GM15510 (cell line): ENCODE data around the gene TEX9.

Experiments
- POLR2A ChIP-seq: IDR thresholded peaks from 3 replicates; pipeline ENCODE4 v1.6.1; 2011; ENCODE audit warnings: borderline replicate concordance; ENCODE audit not compliant: insufficient read length; ENCODE audit errors: extremely low read depth

Gene TEX9

DNA sequence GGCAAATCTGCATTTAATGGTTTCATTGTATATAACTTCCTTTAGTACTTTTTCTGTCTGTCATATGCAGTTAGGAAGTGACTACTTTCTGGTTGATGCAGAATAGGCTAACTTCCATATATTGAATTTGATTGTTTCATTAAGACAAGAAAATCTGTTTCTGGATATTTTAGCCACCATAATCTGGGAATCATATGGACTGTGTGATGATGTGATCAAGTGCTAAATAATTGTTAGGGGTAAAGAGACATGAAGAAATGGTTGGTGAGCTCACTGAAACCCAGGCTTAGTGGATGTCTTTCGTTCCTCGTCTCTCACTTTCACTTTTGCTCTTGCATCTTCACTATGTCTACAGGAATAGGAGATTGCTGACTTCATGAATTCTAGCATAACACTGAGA, 103.2 kb downstream of the TEX9 start:
- TF ChIP-seq POLR2A, result no peak

- TF ChIP-seq POLR2A, result no peak
These were observed 104.3 kb downstream of the TEX9 start for GRCh38 chr15:56469483-56469882.

DNA sequence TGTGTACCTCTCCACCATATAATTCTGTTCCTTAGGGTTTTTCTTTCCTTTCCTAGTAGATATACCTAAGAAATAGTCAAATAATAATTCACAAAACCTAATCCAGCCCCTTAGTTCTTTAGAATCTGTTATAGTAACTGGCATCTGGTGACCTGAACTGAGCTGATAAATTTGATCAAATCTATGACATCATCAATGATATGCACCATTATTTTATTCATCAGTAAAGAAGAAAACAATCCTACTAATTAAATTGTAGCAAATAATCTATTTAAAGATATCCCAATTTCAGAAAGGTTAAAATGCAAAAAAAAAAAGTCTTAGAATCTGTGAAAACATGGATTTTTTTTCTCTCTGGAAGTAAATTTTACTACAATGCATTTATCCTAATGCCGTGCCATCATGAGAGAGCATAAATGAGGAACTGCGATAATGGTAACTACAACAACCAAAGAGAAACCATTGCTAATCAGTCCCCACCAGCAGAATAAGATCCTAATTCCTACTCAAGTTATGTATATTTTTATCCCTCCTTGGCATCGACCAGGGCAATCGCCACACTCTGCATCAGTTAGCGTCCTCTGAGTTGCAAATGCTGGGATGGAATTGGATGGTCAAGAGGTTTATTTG, 106.3 kb downstream of the TEX9 start:
- no peak for TF ChIP-seq POLR2A

DNA sequence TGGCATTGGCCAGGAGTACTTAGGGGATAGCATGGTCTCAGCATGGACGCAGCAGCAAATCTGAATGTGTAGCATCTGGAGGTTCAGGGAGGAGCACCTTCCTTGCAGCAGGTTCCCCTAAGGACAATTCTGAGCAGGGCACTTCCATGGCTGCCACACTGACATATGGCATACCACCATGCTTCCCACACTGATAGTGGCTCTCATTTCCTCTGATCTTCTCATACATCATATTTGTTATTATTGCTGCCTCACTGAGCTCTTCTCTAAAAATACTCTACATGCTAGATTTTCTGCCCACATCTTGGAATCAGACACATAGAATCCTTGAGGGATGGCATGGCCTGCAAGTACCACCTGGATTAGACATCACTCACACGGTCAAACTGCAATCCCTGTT, 107.1 kb downstream of the TEX9 start:
- no peak for TF ChIP-seq POLR2A

DNA sequence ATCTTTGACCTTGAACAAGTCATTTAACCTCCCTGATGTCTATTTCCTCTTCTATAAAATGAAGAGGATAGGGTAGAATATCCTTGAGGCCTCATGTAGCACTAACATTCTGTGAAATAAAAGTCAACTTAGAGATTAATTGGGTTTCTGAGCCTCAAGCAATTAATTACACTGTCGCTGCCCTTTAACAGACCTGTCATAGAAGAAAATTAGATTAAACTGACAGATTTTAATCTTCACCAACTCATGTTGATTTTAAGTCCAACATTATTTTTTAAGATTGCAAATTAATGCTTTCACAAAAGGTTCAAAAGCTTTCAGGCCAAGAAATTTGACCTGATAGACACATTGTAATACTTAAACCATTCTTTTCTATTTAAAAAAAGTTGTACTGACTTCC, 107.8 kb downstream of the TEX9 start:
- no peak for TF ChIP-seq POLR2A

DNA sequence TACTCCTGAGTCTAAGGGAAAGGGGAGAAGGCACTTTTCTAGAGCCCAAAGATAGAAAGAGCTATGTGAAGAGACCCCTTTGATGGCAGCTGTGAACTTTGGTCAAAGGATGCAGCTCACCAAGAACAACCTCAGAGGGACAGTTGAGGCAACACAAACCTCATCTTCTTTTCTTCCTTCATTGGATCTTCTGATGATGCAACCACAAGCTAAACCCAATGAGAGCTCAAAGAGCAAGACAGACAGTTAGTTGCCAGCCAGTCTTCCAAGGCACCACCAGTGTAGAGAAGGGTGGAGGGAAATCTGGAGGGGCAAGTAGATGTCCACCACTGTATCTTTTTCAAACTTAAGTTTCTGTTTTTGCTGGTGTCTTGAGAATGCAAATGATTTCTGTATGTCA, 110.1 kb downstream of the TEX9 start:
- no peak for TF ChIP-seq POLR2A
